GM18511 (cell line): ENCODE results near the gene ALX3.
"Not testable (repeated sequence)": the region's sequence is repeated elsewhere in the genome, so short reads cannot be mapped to it uniquely, and the experiment has no call there.

Source experiments
- ATAC-seq: cut with Tn5 transposase; IDR thresholded peaks from one replicate; pipeline ENCODE4 v1.9.1; 2021; ENCODE audit warnings: mild to moderate bottlenecking, moderate library complexity; ENCODE audit not compliant: unreplicated experiment

Gene ALX3

GRCh38 chr1:110048923-110049601 is 21.4 kb downstream of the ALX3 start:
- ATAC-seq = no peak

- ATAC-seq = no peak
These were observed 22.2 kb downstream of the ALX3 start for GRCh38 chr1:110048240-110048639.

- no peak for ATAC-seq
These were observed 23.0 kb downstream of the ALX3 start for GRCh38 chr1:110047463-110047862.

GRCh38 chr1:110043016-110043415 is 27.5 kb downstream of the ALX3 start:
- ATAC-seq = no peak

GRCh38 chr1:110040548-110040947 is 29.9 kb downstream of the ALX3 start:
- ATAC-seq = no peak

- no peak for ATAC-seq
These were observed 30.8 kb downstream of the ALX3 start for GRCh38 chr1:110039641-110040040.

- no peak for ATAC-seq
These were observed 32.2 kb downstream of the ALX3 start for GRCh38 chr1:110038271-110038670.

- no peak for ATAC-seq
These were observed 35.2 kb downstream of the ALX3 start for GRCh38 chr1:110035236-110035752.

- ATAC-seq = peak; percentile 90
These were observed 35.8 kb downstream of the ALX3 start, which contains the start of gene STRIP1 for GRCh38 chr1:110034451-110035235. STRIP1 (plus strand) TSS chr1:110034624; CDS start chr1:110034638, 14 bp downstream.

- no peak for ATAC-seq
These were observed 36.4 kb downstream of the ALX3 start for GRCh38 chr1:110034040-110034450.

- no peak for ATAC-seq
These were observed 37.1 kb downstream of the ALX3 start for GRCh38 chr1:110033421-110033820.

GRCh38 chr1:110032327-110032726 is 38.1 kb downstream of the ALX3 start:
- no peak for ATAC-seq

- not testable (repeated sequence) for ATAC-seq
These were observed 39.8 kb downstream of the ALX3 start for GRCh38 chr1:110030687-110031086.

GRCh38 chr1:110024613-110025012 is 45.9 kb downstream of the ALX3 start:
- ATAC-seq = no peak

GRCh38 chr1:110021285-110021684 is 49.2 kb downstream of the ALX3 start:
- ATAC-seq = no peak

GRCh38 chr1:110019770-110020169 is 50.7 kb downstream of the ALX3 start:
- ATAC-seq = no peak

- ATAC-seq = no peak
These were observed 52.1 kb downstream of the ALX3 start for GRCh38 chr1:110018396-110018795.

- ATAC-seq = no peak
These were observed 52.7 kb downstream of the ALX3 start for GRCh38 chr1:110017792-110018191.

- ATAC-seq = peak; percentile 76
These were observed 58.2 kb downstream of the ALX3 start for GRCh38 chr1:110012100-110012780.

GRCh38 chr1:110011527-110012041 is 58.9 kb downstream of the ALX3 start:
- ATAC-seq = peak; percentile 97
